Measurements from ENCODE around the gene TRPT1. TPM values are rescaled to one million over a fixed set of nuclear protein-coding genes. Genes with fewer than 3 reads are reported as not detected.

TRPT1 gene
- total and polyA plus RNA-seq, 9 of the 15 experiments (the other 6 are each of a cell fraction or from before 2014, with no cell fraction given), result 4.6 to 41.7 (median 23.1) TPM

DNA sequence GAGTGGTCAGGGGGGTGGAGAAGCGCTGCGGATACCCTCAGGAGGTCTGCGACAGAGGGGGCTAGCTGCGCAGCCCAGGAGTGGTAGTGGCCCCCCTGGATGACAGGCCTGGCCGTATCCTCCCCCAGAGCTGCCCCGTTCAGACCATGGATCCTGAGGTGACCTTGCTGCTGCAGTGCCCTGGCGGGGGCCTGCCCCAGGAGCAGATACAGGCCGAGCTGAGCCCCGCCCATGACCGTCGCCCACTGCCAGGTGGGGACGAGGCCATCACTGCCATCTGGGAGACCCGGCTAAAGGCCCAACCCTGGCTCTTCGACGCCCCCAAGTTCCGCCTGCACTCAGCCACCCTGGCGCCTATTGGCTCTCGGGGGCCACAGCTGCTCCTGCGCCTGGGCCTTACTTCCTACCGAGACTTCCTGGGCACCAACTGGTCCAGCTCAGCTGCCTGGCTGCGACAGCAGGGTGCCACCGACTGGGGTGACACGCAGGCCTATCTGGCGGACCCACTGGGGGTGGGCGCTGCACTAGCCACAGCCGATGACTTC, 593 bp upstream of the TRPT1 start (continued):
- TF ChIP-seq, protein P1, sequence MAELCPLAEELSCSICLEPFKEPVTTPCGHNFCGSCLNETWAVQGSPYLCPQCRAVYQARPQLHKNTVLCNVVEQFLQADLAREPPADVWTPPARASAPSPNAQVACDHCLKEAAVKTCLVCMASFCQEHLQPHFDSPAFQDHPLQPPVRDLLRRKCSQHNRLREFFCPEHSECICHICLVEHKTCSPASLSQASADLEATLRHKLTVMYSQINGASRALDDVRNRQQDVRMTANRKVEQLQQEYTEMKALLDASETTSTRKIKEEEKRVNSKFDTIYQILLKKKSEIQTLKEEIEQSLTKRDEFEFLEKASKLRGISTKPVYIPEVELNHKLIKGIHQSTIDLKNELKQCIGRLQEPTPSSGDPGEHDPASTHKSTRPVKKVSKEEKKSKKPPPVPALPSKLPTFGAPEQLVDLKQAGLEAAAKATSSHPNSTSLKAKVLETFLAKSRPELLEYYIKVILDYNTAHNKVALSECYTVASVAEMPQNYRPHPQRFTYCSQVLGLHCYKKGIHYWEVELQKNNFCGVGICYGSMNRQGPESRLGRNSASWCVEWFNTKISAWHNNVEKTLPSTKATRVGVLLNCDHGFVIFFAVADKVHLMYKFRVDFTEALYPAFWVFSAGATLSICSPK (IDR thresholded peaks at IDR 0.05; ENCODE audit: borderline replicate concordance), result no peak
- no peak for TF ChIP-seq HIVEP1 (CRISPR knock-in tag; IDR thresholded peaks at IDR 0.05)
- TF ChIP-seq, protein P2, sequence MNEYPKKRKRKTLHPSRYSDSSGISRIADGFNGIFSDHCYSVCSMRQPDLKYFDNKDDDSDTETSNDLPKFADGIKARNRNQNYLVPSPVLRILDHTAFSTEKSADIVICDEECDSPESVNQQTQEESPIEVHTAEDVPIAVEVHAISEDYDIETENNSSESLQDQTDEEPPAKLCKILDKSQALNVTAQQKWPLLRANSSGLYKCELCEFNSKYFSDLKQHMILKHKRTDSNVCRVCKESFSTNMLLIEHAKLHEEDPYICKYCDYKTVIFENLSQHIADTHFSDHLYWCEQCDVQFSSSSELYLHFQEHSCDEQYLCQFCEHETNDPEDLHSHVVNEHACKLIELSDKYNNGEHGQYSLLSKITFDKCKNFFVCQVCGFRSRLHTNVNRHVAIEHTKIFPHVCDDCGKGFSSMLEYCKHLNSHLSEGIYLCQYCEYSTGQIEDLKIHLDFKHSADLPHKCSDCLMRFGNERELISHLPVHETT (CRISPR knock-in tag; conservative IDR thresholded peaks at IDR 0.05 in 1 of 2, IDR thresholded peaks at IDR 0.05 in 1 of 2), result no peak
- no peak for TF ChIP-seq OTX1 (CRISPR knock-in tag; IDR thresholded peaks at IDR 0.05)
- peak; percentile 63 for TF ChIP-seq RBFOX2 (IDR thresholded peaks at IDR 0.05; ENCODE audit: low read depth, low read length)
- no peak for TF ChIP-seq NR2F6 (CRISPR knock-in tag; IDR thresholded peaks at IDR 0.05)
- TF ChIP-seq KAT2B (IDR thresholded peaks at IDR 0.05; ENCODE audit: low read depth, low read length), result no peak
- TF ChIP-seq, protein P3, sequence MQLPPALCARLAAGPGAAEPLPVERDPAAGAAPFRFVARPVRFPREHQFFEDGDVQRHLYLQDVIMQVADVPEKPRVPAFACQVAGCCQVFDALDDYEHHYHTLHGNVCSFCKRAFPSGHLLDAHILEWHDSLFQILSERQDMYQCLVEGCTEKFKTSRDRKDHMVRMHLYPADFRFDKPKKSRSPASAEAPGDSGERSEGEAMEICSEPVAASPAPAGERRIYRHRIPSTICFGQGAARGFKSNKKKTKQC (CRISPR knock-in tag; IDR thresholded peaks at IDR 0.05), result peak; percentile 42; the same call in 1 of the 2 replicates
- TF ChIP-seq POLR2AphosphoS2 (IDR thresholded peaks at IDR 0.05; ENCODE audit: low read length), result no peak
- TF ChIP-seq, protein P4, sequence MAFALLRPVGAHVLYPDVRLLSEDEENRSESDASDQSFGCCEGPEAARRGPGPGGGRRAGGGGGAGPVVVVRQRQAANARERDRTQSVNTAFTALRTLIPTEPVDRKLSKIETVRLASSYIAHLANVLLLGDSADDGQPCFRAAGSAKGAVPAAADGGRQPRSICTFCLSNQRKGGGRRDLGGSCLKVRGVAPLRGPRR (CRISPR knock-in tag; IDR thresholded peaks at IDR 0.05), result peak; percentile 28; the same call in 1 of the 2 replicates
- no peak for TF ChIP-seq SOX6 (IDR thresholded peaks at IDR 0.05)
- TF ChIP-seq HNRNPL (IDR thresholded peaks at IDR 0.05; ENCODE audit: low read depth, low read length), result 0 out of 2 replicates have a peak, but pooled peaks have one; percentile 55
- no peak for TF ChIP-seq CREB1 (IDR thresholded peaks at IDR 0.05)
- TF ChIP-seq CREB1 (CRISPR knock-in tag; IDR thresholded peaks at IDR 0.05), result no peak
- TF ChIP-seq, protein P5, sequence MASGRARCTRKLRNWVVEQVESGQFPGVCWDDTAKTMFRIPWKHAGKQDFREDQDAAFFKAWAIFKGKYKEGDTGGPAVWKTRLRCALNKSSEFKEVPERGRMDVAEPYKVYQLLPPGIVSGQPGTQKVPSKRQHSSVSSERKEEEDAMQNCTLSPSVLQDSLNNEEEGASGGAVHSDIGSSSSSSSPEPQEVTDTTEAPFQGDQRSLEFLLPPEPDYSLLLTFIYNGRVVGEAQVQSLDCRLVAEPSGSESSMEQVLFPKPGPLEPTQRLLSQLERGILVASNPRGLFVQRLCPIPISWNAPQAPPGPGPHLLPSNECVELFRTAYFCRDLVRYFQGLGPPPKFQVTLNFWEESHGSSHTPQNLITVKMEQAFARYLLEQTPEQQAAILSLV (tag; IDR thresholded peaks at IDR 0.05), result no peak
- peak; percentile 27; the same call in 1 of the 2 replicates for TF ChIP-seq ELF4 (CRISPR knock-in tag; IDR thresholded peaks at IDR 0.05)
- TF ChIP-seq HDAC8 (tag; IDR thresholded peaks at IDR 0.05), result no peak
- TF ChIP-seq ZNF644 (tag; IDR thresholded peaks at IDR 0.05; ENCODE audit: low read depth), result no peak
- no peak for TF ChIP-seq HSF4 (CRISPR knock-in tag; IDR thresholded peaks at IDR 0.05; ENCODE audit: borderline replicate concordance)
- TF ChIP-seq TEAD1 (CRISPR knock-in tag; IDR thresholded peaks at IDR 0.05), result 0 out of 4 replicates have a peak, but pooled peaks of 1 of the 2 experiments have one; percentile 75
- no peak for TF ChIP-seq MECOM (CRISPR knock-in tag; IDR thresholded peaks at IDR 0.05)
- no peak for TF ChIP-seq ZNF699 (CRISPR knock-in tag; IDR thresholded peaks at IDR 0.05; ENCODE audit: insufficient replicate concordance)
- TF ChIP-seq NFXL1 (CRISPR knock-in tag; IDR thresholded peaks at IDR 0.05), result no peak
